Thoracic aorta (tissue), 2 donors: ENCODE measurements around the gene EPS8L2. TPM values are rescaled to one million over a fixed set of nuclear protein-coding genes. Genes with fewer than 3 reads are reported as not detected.

Experiments
- ATAC-seq: fragments of 150-250 bp; one replicate; pipeline ENCODE4 v1.8.0; 2017; ENCODE audit warnings: low read depth; ENCODE audit not compliant: insufficient number of reproducible peaks, low FRiP score
- DNase-seq: peaks from one replicate; pipeline ENCODE4 v3.0.0-alpha.2; 2020; ENCODE audit warnings: low spot score
- H3K27ac ChIP-seq, 2 donors: fragments of 200-600 bp; sonication (generic); 1 replicate in 1 of 2; 2 replicates in 1 of 2; pipeline ENCODE4 v1.5.1; 2016; ENCODE audit warnings: mild to moderate bottlenecking in 2 of 2, moderate library complexity in 2 of 2
- H3K27me3 ChIP-seq: fragments of 200-600 bp; sonication (generic); replicated peaks from 2 replicates; pipeline ENCODE4 v1.6.0; 2016; ENCODE audit warnings: mild to moderate bottlenecking; ENCODE audit not compliant: insufficient read depth
- H3K36me3 ChIP-seq: fragments of 200-600 bp; sonication (generic); one replicate; pipeline ENCODE4 v1.5.1; 2016
- H3K4me1 ChIP-seq, 2 donors: fragments of 200-600 bp; sonication (generic); 1 replicate in 1 of 2; 2 replicates in 1 of 2; pipeline versions ENCODE4 v1.5.1 to v1.6.0; 2016; ENCODE audit warnings: low read depth in 2 of 2, mild to moderate bottlenecking in 1 of 2; ENCODE audit not compliant: control insufficient read depth in 1 of 2
- H3K4me3 ChIP-seq: fragments of 200-600 bp; sonication (generic); 2 replicates; pipeline ENCODE4 v1.5.1; 2016; ENCODE audit warnings: mild to moderate bottlenecking
- H3K9me3 ChIP-seq: fragments of 200-600 bp; sonication (generic); 2 replicates; pipeline ENCODE4 v1.5.1; 2016
- CTCF ChIP-seq: fragments of 200-600 bp; sonication (generic); IDR thresholded peaks from one replicate; pipeline ENCODE4 v1.5.1; 2019; ENCODE audit warnings: antibody characterized with exemption
- total RNA-seq, 2 donors: library from RNA; depleted of rRNA; stranded (reverse); fragments of >200 nt; gene quantifications; one replicate each; pipeline versions ENCODE4 v1.1.0 to v1.2.3, GENCODE V29; 2016

The EPS8L2 gene
- total RNA-seq, 2 donors from 2014 or later = 39.6 to 75.9 TPM

GRCh38 chr11:673866-674265 lies 32.2 kb upstream of the EPS8L2 start:
- no peak for DNase-seq
- H3K36me3 ChIP-seq = peaks cover 27% of the 10 kb centered on the region

GRCh38 chr11:674406-674805 lies 31.6 kb upstream of the EPS8L2 start:
- Histone ChIP-seq H3K36me3 (peaks cover 28% of the 10 kb centered on the region), H3K27me3 (no peaks in the 10 kb centered on the region), H3K9me3 (no peaks in the 10 kb centered on the region), H3K4me1 (no peaks in the 10 kb centered on the region), H3K27ac (no peak overlapping the region), H3K4me3 (no peak overlapping the region)
- ATAC-seq (no peak), DNase-seq (no peak)
- TF ChIP-seq CTCF = no peak

More at GRCh38 chr11:673866-674265, 32.2 kb upstream of the EPS8L2 start:
- H3K27ac ChIP-seq = no peak overlapping the region
- H3K27me3 ChIP-seq = no peaks in the 10 kb centered on the region
- H3K4me1 ChIP-seq = no peaks in the 10 kb centered on the region
- TF ChIP-seq CTCF = no peak
- no peaks in the 10 kb centered on the region for H3K9me3 ChIP-seq
- H3K4me3 ChIP-seq = no peak overlapping the region
- ATAC-seq = no peak

GRCh38 chr11:678297-678696 lies 27.7 kb upstream of the EPS8L2 start:
- ATAC-seq (no peak), DNase-seq (no peak)
- Histone ChIP-seq H3K9me3 (no peaks in the 10 kb centered on the region), H3K27ac (no peak overlapping the region), H3K36me3 (peaks cover 33% of the 10 kb centered on the region), H3K4me1 (no peaks in the 10 kb centered on the region), H3K4me3 (no peak overlapping the region), H3K27me3 (no peaks in the 10 kb centered on the region)
- no peak for TF ChIP-seq CTCF

GRCh38 chr11:679271-680207 lies 26.5 kb upstream of the EPS8L2 start:
- H3K4me3 ChIP-seq = no peak overlapping the region
- no peaks in the 10 kb centered on the region for H3K9me3 ChIP-seq
- ATAC-seq (no peak), DNase-seq (no peak)
- no peaks in the 10 kb centered on the region for H3K4me1 ChIP-seq
- peaks cover 35% of the 10 kb centered on the region for H3K36me3 ChIP-seq
- no peak overlapping the region for H3K27ac ChIP-seq
- no peaks in the 10 kb centered on the region for H3K27me3 ChIP-seq
- TF ChIP-seq CTCF = no peak

- ATAC-seq (no peak), DNase-seq (no peak)
- Histone ChIP-seq H3K27me3 (no peaks in the 10 kb centered on the region), H3K4me1 (no peaks in the 10 kb centered on the region), H3K36me3 (peaks cover 37% of the 10 kb centered on the region), H3K9me3 (no peaks in the 10 kb centered on the region), H3K27ac (no peak overlapping the region), H3K4me3 (no peak overlapping the region)
- TF ChIP-seq CTCF = no peak
Measured at GRCh38 chr11:680476-680875, 25.6 kb upstream of the EPS8L2 start.
